HCT116 (cell line): Measurements from ENCODE around the gene MEP1B. TPM values are rescaled to one million over a fixed set of nuclear protein-coding genes. Genes with fewer than 3 reads are reported as not detected.

Experiments used
- ATAC-seq: fragments of 200-7000 bp; cut with Tn5 transposase; 2 replicates; pipeline ENCODE4 v1.9.1; 2020; ENCODE audit warnings: mild to moderate bottlenecking, moderate library complexity
- BruUV-seq: library from RNA; stranded (reverse); fragments of 400-500 nt; replicated peaks from 2 replicates; lab custom pipeline; 2021; lab: Mats Ljungman, UMichigan
- CTCF ChIA-PET: fragments of 300-600 bp; sonication (Branson Sonifier 250); formaldehyde crosslinking; loops from one replicate; lab custom pipeline; 2021; ENCODE audit warnings: antibody characterized with exemption; lab: Charles Lee
- POLR2A ChIA-PET: fragments of 300-600, 350-600 bp; sonication (Branson Sonifier 250); formaldehyde crosslinking; loops from one replicate; lab custom pipeline; 2021; ENCODE audit warnings: antibody characterized with exemption; lab: Charles Lee
- RAD21 ChIA-PET, 2 experiments: fragments of 300-600 bp; sonication (Branson Sonifier 250); formaldehyde crosslinking; loops; one replicate each; lab custom pipeline; 2023; ENCODE audit warnings: low total read pairs in 2 of 2; ENCODE audit not compliant: uncharacterized antibody in 2 of 2, unreplicated experiment in 2 of 2, low non-redundant PET in 1 of 2; lab: Charles Lee
- DNase-seq: peaks from one replicate; pipeline ENCODE4 v3.0.0-alpha.2; 2010; ENCODE audit warnings: low read depth, low spot score
- H2AFZ ChIP-seq: fragments of 200-600 bp; shearing (Covaris generic), sonication (generic); 2 replicates; pipeline ENCODE4 v1.6.1; 2017; ENCODE audit warnings: low read depth, mixed run types, mixed read lengths, antibody characterized with exemption, low read length; ENCODE audit not compliant: poor library complexity, severe bottlenecking
- H3K27ac ChIP-seq: 2 replicates; pipeline ENCODE4 v1.5.1; 2012; ENCODE audit warnings: low read depth, low read length
- H3K27me3 ChIP-seq: fragments of 200-600 bp; sonication (generic); 2 replicates; pipeline ENCODE4 v1.6.1; 2016; ENCODE audit warnings: mixed run types, low read length, mixed read lengths; ENCODE audit not compliant: insufficient read depth
- H3K36me3 ChIP-seq, 2 experiments: fragments of 200-500 bp in 1 of 2; fragments of 200-600 bp in 1 of 2; sonication (Bioruptor generic) in 1 of 2; sonication (generic) in 1 of 2; 2 replicates each; pipeline versions ENCODE4 v1.5.1 to v1.6.1; 2014 to 2016; ENCODE audit warnings: low read length in 2 of 2, inconsistent platforms in 1 of 2, mixed read lengths in 1 of 2, mixed run types in 1 of 2; ENCODE audit not compliant: insufficient read depth in 2 of 2, control insufficient read depth in 1 of 2
- H3K4me1 ChIP-seq, 2 experiments: fragments of 200-600 bp in 1 of 2; sonication (generic) in 1 of 2; 2 replicates each; pipeline versions ENCODE4 v1.5.1 to v1.6.1; 2012 to 2017; ENCODE audit warnings: low read length in 2 of 2, inconsistent platforms in 1 of 2, mild to moderate bottlenecking in 1 of 2, mixed read lengths in 1 of 2, mixed run types in 1 of 2, moderate library complexity in 1 of 2; ENCODE audit not compliant: insufficient read depth in 2 of 2, control insufficient read depth in 1 of 2
- H3K4me2 ChIP-seq: fragments of 200-600 bp; sonication (generic); 2 replicates; pipeline ENCODE4 v1.6.1; 2017; ENCODE audit warnings: mixed run types, low read length, mixed read lengths
- H3K4me3 ChIP-seq, 2 experiments: fragments of 200-600 bp in 1 of 2; sonication (generic) in 1 of 2; replicated peaks in 1 of 2; 2 replicates each; pipeline ENCODE4 v1.5.1; 2011 to 2016; ENCODE audit warnings: low read length in 2 of 2, control low read depth in 1 of 2, low read depth in 1 of 2, mild to moderate bottlenecking in 1 of 2, mixed read lengths in 1 of 2, mixed run types in 1 of 2
- H3K79me2 ChIP-seq: fragments of 200-600 bp; sonication (generic); 2 replicates; pipeline ENCODE4 v1.6.1; 2017; ENCODE audit warnings: mild to moderate bottlenecking, mixed run types, low read length, moderate library complexity, mixed read lengths; ENCODE audit not compliant: insufficient read depth
- H3K9ac ChIP-seq: fragments of 200-600 bp; sonication (generic); 2 replicates; pipeline ENCODE4 v1.6.1; 2016; ENCODE audit warnings: low read length, mixed read lengths
- H3K9me2 ChIP-seq: fragments of 200-600 bp; sonication (generic), shearing (Covaris generic); 2 replicates; pipeline ENCODE4 v1.6.1; 2017; ENCODE audit warnings: mixed run types, mild to moderate bottlenecking, moderate library complexity; ENCODE audit not compliant: insufficient read depth
- H3K9me3 ChIP-seq, 2 experiments: fragments of 200-500 bp in 1 of 2; fragments of 200-600 bp in 1 of 2; sonication (Bioruptor generic) in 1 of 2; sonication (generic) in 1 of 2; 2 replicates each; pipeline ENCODE4 v1.6.1; 2014 to 2017; ENCODE audit warnings: low read length in 2 of 2, mixed read lengths in 2 of 2, inconsistent platforms in 1 of 2, low read depth in 1 of 2, mild to moderate bottlenecking in 1 of 2, mixed run types in 1 of 2, moderate library complexity in 1 of 2; ENCODE audit not compliant: control insufficient read depth in 1 of 2, insufficient read depth in 1 of 2
- H4K20me1 ChIP-seq: fragments of 200-600 bp; sonication (generic), shearing (Covaris generic); 2 replicates; pipeline ENCODE4 v1.6.1; 2017; ENCODE audit warnings: mixed run types, mild to moderate bottlenecking, moderate library complexity; ENCODE audit not compliant: insufficient read depth
- FOSL1 ChIP-seq: IDR thresholded peaks from 2 replicates; pipeline ENCODE4 v1.6.1; 2012; ENCODE audit warnings: low read depth
- TCF7L2 ChIP-seq: IDR thresholded peaks from 2 replicates; pipeline ENCODE4 v1.7.0; 2011; ENCODE audit warnings: borderline replicate concordance, inconsistent platforms; ENCODE audit not compliant: insufficient read depth, insufficient read length; ENCODE audit errors: extremely low read depth
- YY1 ChIP-seq: IDR thresholded peaks from 2 replicates; pipeline ENCODE4 v1.6.1; 2011; ENCODE audit warnings: low read length, low read depth, moderate library complexity, mild to moderate bottlenecking; ENCODE audit not compliant: insufficient replicate concordance; ENCODE audit errors: extremely low read depth
- intact Hi-C: fragments of 100-400 bp; cut with micrococcal nuclease; formaldehyde crosslinking; loops from 2 replicates; pipeline ENCODE4 v1.10.0; 2022
- total RNA-seq: library from RNA; stranded (reverse); gene quantifications from one replicate; pipeline ENCODE4 v1.2.1, GENCODE V29; 2021; ENCODE audit not compliant: unreplicated experiment
- TF ChIP-seq, protein P1 (sequence below): IDR thresholded peaks from 2 replicates; pipeline ENCODE4 v1.6.1; 2011; ENCODE audit warnings: mild to moderate bottlenecking, low read length, moderate library complexity; ENCODE audit not compliant: insufficient replicate concordance; ENCODE audit errors: extremely low read depth
- TF ChIP-seq, protein P2 (sequence below): IDR thresholded peaks from 2 replicates; pipeline ENCODE4 v1.6.1; 2012; ENCODE audit warnings: low read depth
- TF ChIP-seq, protein P3 (sequence below), 3 experiments: fragments of 200-600 bp in 1 of 3; sonication (generic) in 1 of 3; IDR thresholded peaks in 2 of 3; conservative IDR thresholded peaks in 1 of 3; 2 replicates each; pipeline ENCODE4 v1.5.1; 2012 to 2017; ENCODE audit warnings: low read depth in 2 of 3, low read length in 2 of 3, antibody characterized with exemption in 1 of 3, borderline replicate concordance in 1 of 3, control low read depth in 1 of 3, mild to moderate bottlenecking in 1 of 3, mixed read lengths in 1 of 3, mixed run types in 1 of 3, moderate library complexity in 1 of 3; ENCODE audit not compliant: insufficient read depth in 1 of 3

MEP1B gene
- total RNA-seq, 1 experiment from 2014 or later = not detected

DNA sequence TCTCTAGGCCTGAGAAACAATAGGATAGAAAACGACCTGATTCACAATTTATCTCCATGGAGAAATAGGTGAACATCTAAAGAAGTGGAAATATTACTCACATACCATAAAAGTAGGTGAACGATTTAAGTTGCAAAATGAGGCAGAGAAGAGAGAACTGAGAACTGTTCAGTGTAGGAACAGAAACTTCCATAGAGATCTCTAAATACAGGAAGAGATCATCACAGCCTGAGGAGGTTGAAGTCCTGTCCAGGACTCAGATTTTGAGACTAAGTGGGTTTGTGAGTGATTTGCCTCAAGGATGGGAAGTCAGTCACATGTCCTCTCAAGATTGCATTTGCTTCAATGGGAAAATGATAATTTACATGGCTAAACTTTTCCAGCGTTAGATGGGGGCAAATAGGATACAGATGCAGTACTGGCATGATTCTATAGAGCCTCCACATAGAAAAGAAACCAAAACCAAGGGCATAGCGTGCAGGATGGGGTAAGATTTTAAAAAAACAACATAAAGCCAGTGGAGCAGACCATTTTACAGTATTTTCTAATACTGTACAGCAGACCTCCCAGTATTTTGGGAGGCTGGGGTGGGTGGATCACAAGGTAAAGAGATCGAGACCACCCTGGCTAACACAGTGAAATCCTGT, 68.8 kb downstream of the MEP1B start:
- Histone ChIP-seq H4K20me1 (no peaks in the 10 kb centered on the region), H3K4me2 (no peak overlapping the region), H3K27me3 (0 out of 2 replicates have a peak, but pooled peaks cover 3% of the 10 kb centered on the region), H3K4me3 (no peak overlapping the region), H2AFZ (no peak overlapping the region), H3K79me2 (no peaks in the 10 kb centered on the region), H3K9me2 (no peaks in the 10 kb centered on the region), H3K4me1 (no peaks in the 10 kb centered on the region), H3K9me3 (no peaks in the 10 kb centered on the region), H3K9ac (no peak overlapping the region), H3K36me3 (no peaks in the 10 kb centered on the region), H3K27ac (no peak overlapping the region)
- TF ChIP-seq, protein P1, sequence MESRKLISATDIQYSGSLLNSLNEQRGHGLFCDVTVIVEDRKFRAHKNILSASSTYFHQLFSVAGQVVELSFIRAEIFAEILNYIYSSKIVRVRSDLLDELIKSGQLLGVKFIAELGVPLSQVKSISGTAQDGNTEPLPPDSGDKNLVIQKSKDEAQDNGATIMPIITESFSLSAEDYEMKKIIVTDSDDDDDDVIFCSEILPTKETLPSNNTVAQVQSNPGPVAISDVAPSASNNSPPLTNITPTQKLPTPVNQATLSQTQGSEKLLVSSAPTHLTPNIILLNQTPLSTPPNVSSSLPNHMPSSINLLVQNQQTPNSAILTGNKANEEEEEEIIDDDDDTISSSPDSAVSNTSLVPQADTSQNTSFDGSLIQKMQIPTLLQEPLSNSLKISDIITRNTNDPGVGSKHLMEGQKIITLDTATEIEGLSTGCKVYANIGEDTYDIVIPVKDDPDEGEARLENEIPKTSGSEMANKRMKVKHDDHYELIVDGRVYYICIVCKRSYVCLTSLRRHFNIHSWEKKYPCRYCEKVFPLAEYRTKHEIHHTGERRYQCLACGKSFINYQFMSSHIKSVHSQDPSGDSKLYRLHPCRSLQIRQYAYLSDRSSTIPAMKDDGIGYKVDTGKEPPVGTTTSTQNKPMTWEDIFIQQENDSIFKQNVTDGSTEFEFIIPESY = no peak
- TF ChIP-seq, protein P2, sequence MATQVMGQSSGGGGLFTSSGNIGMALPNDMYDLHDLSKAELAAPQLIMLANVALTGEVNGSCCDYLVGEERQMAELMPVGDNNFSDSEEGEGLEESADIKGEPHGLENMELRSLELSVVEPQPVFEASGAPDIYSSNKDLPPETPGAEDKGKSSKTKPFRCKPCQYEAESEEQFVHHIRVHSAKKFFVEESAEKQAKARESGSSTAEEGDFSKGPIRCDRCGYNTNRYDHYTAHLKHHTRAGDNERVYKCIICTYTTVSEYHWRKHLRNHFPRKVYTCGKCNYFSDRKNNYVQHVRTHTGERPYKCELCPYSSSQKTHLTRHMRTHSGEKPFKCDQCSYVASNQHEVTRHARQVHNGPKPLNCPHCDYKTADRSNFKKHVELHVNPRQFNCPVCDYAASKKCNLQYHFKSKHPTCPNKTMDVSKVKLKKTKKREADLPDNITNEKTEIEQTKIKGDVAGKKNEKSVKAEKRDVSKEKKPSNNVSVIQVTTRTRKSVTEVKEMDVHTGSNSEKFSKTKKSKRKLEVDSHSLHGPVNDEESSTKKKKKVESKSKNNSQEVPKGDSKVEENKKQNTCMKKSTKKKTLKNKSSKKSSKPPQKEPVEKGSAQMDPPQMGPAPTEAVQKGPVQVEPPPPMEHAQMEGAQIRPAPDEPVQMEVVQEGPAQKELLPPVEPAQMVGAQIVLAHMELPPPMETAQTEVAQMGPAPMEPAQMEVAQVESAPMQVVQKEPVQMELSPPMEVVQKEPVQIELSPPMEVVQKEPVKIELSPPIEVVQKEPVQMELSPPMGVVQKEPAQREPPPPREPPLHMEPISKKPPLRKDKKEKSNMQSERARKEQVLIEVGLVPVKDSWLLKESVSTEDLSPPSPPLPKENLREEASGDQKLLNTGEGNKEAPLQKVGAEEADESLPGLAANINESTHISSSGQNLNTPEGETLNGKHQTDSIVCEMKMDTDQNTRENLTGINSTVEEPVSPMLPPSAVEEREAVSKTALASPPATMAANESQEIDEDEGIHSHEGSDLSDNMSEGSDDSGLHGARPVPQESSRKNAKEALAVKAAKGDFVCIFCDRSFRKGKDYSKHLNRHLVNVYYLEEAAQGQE = no peak
- no peak for TF ChIP-seq FOSL1
- no peak for TF ChIP-seq YY1
- no peak for TF ChIP-seq TCF7L2
- TF ChIP-seq, protein P3, sequence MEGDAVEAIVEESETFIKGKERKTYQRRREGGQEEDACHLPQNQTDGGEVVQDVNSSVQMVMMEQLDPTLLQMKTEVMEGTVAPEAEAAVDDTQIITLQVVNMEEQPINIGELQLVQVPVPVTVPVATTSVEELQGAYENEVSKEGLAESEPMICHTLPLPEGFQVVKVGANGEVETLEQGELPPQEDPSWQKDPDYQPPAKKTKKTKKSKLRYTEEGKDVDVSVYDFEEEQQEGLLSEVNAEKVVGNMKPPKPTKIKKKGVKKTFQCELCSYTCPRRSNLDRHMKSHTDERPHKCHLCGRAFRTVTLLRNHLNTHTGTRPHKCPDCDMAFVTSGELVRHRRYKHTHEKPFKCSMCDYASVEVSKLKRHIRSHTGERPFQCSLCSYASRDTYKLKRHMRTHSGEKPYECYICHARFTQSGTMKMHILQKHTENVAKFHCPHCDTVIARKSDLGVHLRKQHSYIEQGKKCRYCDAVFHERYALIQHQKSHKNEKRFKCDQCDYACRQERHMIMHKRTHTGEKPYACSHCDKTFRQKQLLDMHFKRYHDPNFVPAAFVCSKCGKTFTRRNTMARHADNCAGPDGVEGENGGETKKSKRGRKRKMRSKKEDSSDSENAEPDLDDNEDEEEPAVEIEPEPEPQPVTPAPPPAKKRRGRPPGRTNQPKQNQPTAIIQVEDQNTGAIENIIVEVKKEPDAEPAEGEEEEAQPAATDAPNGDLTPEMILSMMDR (IDR thresholded peaks at IDR 0.05 in 2 of 3, conservative IDR thresholded peaks at IDR 0.05 in 1 of 3; ENCODE audit: borderline replicate concordance in 1 of 3, insufficient read depth in 1 of 3, low read depth in 2 of 3, low read length in 2 of 3) = no peak
- DNase-seq (no peak), ATAC-seq (no peak)
- ChIA-PET POLR2A (no interaction called here), CTCF (no interaction called here), RAD21 (no interaction called here)
- intact Hi-C loops = no loop called here
- BruUV-seq = no TSS peak
